K562 (cell line): ENCODE measurements around the gene LCP2. TPM values are rescaled to one million over a fixed set of nuclear protein-coding genes. Genes with fewer than 3 reads are reported as not detected.
A peak's percentile ranks its signal among the peaks of the same experiment; 100 is the strongest.

Source experiments
- ATAC-seq: fragments of 200-7000 bp; cut with Tn5 transposase; 3 replicates; pipeline ENCODE4 v1.9.1; 2020; ENCODE audit warnings: moderate library complexity
- BruUV-seq: library from RNA; stranded (reverse); fragments of 400-500 nt; replicated peaks from 2 replicates; lab custom pipeline; 2021; lab: Mats Ljungman, UMichigan
- CTCF ChIA-PET: fragments of 300-600 bp; formaldehyde crosslinking; extraction: SDS; loops from one replicate; lab custom pipeline; 2021; ENCODE audit warnings: low intra/inter-chr PET ratio; lab: Yijun Ruan, JAX
- POLR2A ChIA-PET: fragments of 300-600, 350-650 bp; sonication (Branson Sonifier 250); formaldehyde crosslinking; extraction: SDS; loops from one replicate; lab custom pipeline; 2021; ENCODE audit warnings: antibody characterized with exemption, inconsistent platforms; lab: Yijun Ruan, JAX
- DNase-seq, 4 experiments: peaks; one replicate each; pipeline versions ENCODE4 v3.0.0 to v3.0.0-alpha.2; 2011 to 2018; ENCODE audit warnings: low spot score in 3 of 4, mixed read lengths in 3 of 4; ENCODE audit errors: extremely low read depth in 1 of 4
- FAIRE-seq: peaks from 2 replicates; lab custom pipeline; 2011; peaks lifted over from hg19 to GRCh38; lab: Jason Lieb, UNC
- H2AFZ ChIP-seq: 2 replicates; pipeline ENCODE4 v1.6.0; 2011; ENCODE audit warnings: low read depth, low read length, control low read depth, inconsistent platforms
- H3K27ac ChIP-seq: fragments of 200-600 bp; 3 replicates; pipeline ENCODE4 v1.8.0; 2011; ENCODE audit warnings: low read depth, mild to moderate bottlenecking, control low read depth, inconsistent platforms, low read length, moderate library complexity, mixed read lengths; ENCODE audit errors: extremely low read depth
- H3K27me3 ChIP-seq, 2 experiments: fragments of 300-600 bp in 1 of 2; 2 replicates in 1 of 2; 3 replicates in 1 of 2; pipeline versions ENCODE4 v1.6.0 to v1.8.0; 2011; ENCODE audit warnings: inconsistent platforms in 2 of 2, low read length in 2 of 2, mild to moderate bottlenecking in 1 of 2, mixed read lengths in 1 of 2, moderate library complexity in 1 of 2; ENCODE audit not compliant: control insufficient read depth in 2 of 2, insufficient read depth in 2 of 2
- H3K36me3 ChIP-seq: fragments of 300-600 bp; 3 replicates; pipeline ENCODE4 v1.8.0; 2011; ENCODE audit warnings: mild to moderate bottlenecking, low read length, inconsistent platforms; ENCODE audit not compliant: control insufficient read depth, insufficient read depth
- H3K4me1 ChIP-seq, 2 experiments: fragments of 200-600 bp in 1 of 2; replicated peaks in 1 of 2; 2 replicates in 1 of 2; 3 replicates in 1 of 2; pipeline versions ENCODE4 v1.5.1 to v1.8.0; 2011; ENCODE audit warnings: inconsistent platforms in 2 of 2, low read length in 2 of 2, mild to moderate bottlenecking in 1 of 2, mixed read lengths in 1 of 2, moderate library complexity in 1 of 2; ENCODE audit not compliant: control insufficient read depth in 2 of 2, insufficient read depth in 2 of 2
- H3K4me2 ChIP-seq: 2 replicates; pipeline ENCODE4 v1.6.1; 2011; ENCODE audit warnings: low read length, control low read depth, inconsistent platforms, mixed read lengths; ENCODE audit not compliant: insufficient read depth
- H3K4me3 ChIP-seq: fragments of 200-600 bp; sonication (generic), shearing (Covaris generic); 2 replicates; pipeline ENCODE4 v1.5.1; 2016; ENCODE audit warnings: control low read depth, inconsistent platforms
- H3K79me2 ChIP-seq: fragments of 200-600 bp; 3 replicates; pipeline ENCODE4 v1.8.0; 2011; ENCODE audit warnings: low read length, inconsistent platforms; ENCODE audit not compliant: control insufficient read depth, insufficient read depth
- H3K9ac ChIP-seq, 2 experiments: 2 replicates each; pipeline versions ENCODE4 v1.6.0 to v1.6.1; 2011; ENCODE audit warnings: low read depth in 2 of 2, low read length in 2 of 2, control low read depth in 1 of 2, inconsistent platforms in 1 of 2, mild to moderate bottlenecking in 1 of 2, mixed read lengths in 1 of 2; ENCODE audit not compliant: insufficient read depth in 1 of 2
- H3K9me1 ChIP-seq: one replicate; pipeline ENCODE4 v1.6.0; 2011; ENCODE audit warnings: inconsistent platforms, mild to moderate bottlenecking, low read length, moderate library complexity; ENCODE audit not compliant: control insufficient read depth, insufficient read depth
- H3K9me3 ChIP-seq: replicated peaks from 2 replicates; pipeline ENCODE4 v1.5.1; 2011; ENCODE audit warnings: low read depth, low read length, inconsistent platforms; ENCODE audit not compliant: control insufficient read depth, insufficient read depth
- H4K20me1 ChIP-seq: replicated peaks from 2 replicates; pipeline ENCODE4 v1.6.1; 2011; ENCODE audit warnings: low read length, inconsistent platforms, mixed read lengths; ENCODE audit not compliant: control insufficient read depth, insufficient read depth
- CTBP1 ChIP-seq: fragments of 450-650 bp; IDR thresholded peaks from 2 replicates; pipeline ENCODE4 v1.6.1; 2016; ENCODE audit warnings: borderline replicate concordance
- ELF2 ChIP-seq: fragments of 250-450 bp; sonication (Bioruptor Pico); IDR thresholded peaks from 2 replicates; pipeline ENCODE4 v1.5.0; 2021; ENCODE audit warnings: mild to moderate bottlenecking
- MYNN ChIP-seq, 2 experiments: sonication (generic); formaldehyde crosslinking in 1 of 2; IDR thresholded peaks; 2 replicates each; pipeline versions ENCODE4 v1.5.0 to v1.6.1; 2016 to 2020; ENCODE audit warnings: antibody characterized with exemption in 1 of 2, missing genetic modification reagents in 1 of 2
- WGBS: fragments of 100-300 bp; shearing (Covaris generic); methylation state at CpG from one replicate; pipeline ENCODE4 v1.1.6; 2016; ENCODE audit warnings: low coverage, mixed read lengths; ENCODE audit not compliant: insufficient coverage; ENCODE audit errors: missing lambda C conversion rate; 5-methylcytosine and 5-hydroxymethylcytosine counted together
- in situ Hi-C: fragments of 300-500 bp; cut with MboI; formaldehyde crosslinking; loops from 4 replicates; pipeline ENCODE4 v1.15.0; 2018; ENCODE audit warnings: inconsistent platforms, mixed read lengths
- intact Hi-C: fragments of 100-400 bp; cut with micrococcal nuclease; formaldehyde crosslinking; loops from 2 replicates; pipeline ENCODE4 v1.14.2; 2022
- polyA plus RNA-seq, 8 experiments: library from polyadenylated mRNA; depleted of rRNA in 4 of 8; stranded (reverse) in 5 of 8; unstranded in 3 of 8; fragments of >200 nt; fragmentation: Nextera tagmentation in 2 of 8; fragmentation: Illumina TruSeq in 1 of 8; extraction: Ambion mirVana in 2 of 8; extraction: Trizol in 1 of 8; gene quantifications; 2 replicates each; pipeline versions ENCODE4 v1.2.1 to v1.2.3, GENCODE V29; 2011 to 2014; ENCODE audit warnings: inconsistent platforms in 1 of 8, missing spikeins in 1 of 8
- total RNA-seq, 7 experiments: library from RNA; depleted of rRNA in 6 of 7; stranded (reverse); fragments of >200 nt in 6 of 7; fragmentation: Illumina TruSeq in 2 of 7; extraction: Trizol in 2 of 7; gene quantifications; 2 replicates each; pipeline versions ENCODE4 v1.2.1 to v1.2.3, GENCODE V29; 2011 to 2021; ENCODE audit warnings: low replicate concordance in 1 of 7
- TF ChIP-seq, protein P1 (sequence below): fragments of 450-650 bp; formaldehyde crosslinking; conservative IDR thresholded peaks from 2 replicates; pipeline ENCODE4 v1.4.0; 2022; ENCODE audit warnings: mild to moderate bottlenecking, missing genetic modification characterization
- TF ChIP-seq, protein P2 (sequence below): fragments of 450-650 bp; IDR thresholded peaks from 2 replicates; pipeline ENCODE4 v1.6.1; 2016; ENCODE audit warnings: low read depth

LCP2 gene
- total and polyA plus RNA-seq, 9 of the 15 experiments (the other 6 are each of a cell fraction or from before 2014, with no cell fraction given): 4.0 to 31.3 (median 14.6) TPM

DNA sequence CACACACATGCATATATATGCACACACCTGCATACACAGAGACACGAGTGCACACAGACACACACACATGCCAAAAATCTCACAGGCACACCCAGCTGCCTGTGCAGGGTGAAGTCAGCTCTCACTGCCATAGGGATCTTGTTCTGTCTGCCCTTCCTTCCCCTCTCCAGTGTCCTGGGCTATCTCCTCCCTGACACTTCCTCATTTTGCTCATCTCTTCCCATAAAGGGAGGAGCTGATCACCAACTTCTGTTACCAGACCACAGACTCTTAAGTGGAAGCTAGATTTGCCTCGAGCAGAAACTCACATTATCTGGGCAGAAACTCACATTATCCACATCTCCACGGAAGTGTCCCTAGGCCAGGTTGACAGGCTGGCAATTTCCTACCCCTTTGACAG is 28.7 kb downstream of the LCP2 start (continued):
- TF ChIP-seq, protein P1, sequence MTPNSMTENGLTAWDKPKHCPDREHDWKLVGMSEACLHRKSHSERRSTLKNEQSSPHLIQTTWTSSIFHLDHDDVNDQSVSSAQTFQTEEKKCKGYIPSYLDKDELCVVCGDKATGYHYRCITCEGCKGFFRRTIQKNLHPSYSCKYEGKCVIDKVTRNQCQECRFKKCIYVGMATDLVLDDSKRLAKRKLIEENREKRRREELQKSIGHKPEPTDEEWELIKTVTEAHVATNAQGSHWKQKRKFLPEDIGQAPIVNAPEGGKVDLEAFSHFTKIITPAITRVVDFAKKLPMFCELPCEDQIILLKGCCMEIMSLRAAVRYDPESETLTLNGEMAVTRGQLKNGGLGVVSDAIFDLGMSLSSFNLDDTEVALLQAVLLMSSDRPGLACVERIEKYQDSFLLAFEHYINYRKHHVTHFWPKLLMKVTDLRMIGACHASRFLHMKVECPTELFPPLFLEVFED: 0 out of 2 replicates have a peak, but pooled peaks have one; percentile 52
- TF ChIP-seq ELF2 (CRISPR knock-in tag) (0 out of 2 replicates have a peak, but pooled peaks have one; percentile 57), CTBP1 (peak; percentile 46; the same call in 1 of the 2 replicates)

DNA sequence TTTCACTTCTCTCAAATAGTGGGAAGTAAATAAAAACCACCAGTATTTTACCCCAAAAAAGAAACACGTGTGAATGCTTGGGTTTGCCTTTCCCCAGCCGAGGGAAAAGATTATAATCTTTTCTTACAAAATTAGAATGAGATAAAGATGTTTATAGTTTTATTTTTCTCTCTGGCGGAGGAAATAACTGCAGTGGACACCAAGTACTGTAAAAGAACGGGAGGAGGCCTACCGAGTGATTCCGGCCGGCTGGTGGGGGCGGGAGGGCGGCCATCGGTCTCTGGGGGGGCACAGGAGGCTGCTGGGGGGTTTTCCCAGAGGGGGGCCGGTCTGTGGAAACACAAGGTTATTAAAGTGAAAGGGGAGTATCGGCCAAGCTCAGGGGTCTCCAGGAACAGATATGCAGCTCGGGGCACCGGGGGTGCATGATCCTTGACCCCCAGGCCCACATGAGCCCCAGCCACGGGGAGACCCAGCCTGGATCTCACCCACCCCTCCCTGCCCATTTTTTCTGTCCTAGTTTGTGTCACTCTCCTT is 29.4 kb downstream of the LCP2 start:
- in situ Hi-C loops: loop anchor here (5.0 kb wide), 1 partner anchor 74 kb away; no protein-coding TSS in a partner anchor
- Histone ChIP-seq H3K27ac (no peak overlapping the region), H3K9me1 (no peaks in the 10 kb centered on the region), H3K79me2 (no peaks in the 10 kb centered on the region), H3K9ac (no peak overlapping the region), H4K20me1 (no peaks in the 10 kb centered on the region), H3K9me3 (no peaks in the 10 kb centered on the region), H3K27me3 (peaks cover 0 to 4% of the 10 kb centered on the region in 2 experiments; a peak in 1 of 5 replicates), H3K36me3 (peaks cover under 1% of the 10 kb centered on the region; the same call in 1 of the 3 replicates), H3K4me1 (peaks cover 7 to 22% of the 10 kb centered on the region in 2 experiments; a peak in 4 of 5 replicates), H3K4me2 (no peak overlapping the region), H3K4me3 (no peak overlapping the region), H2AFZ (peak overlapping the region; percentile 30; the same call in 1 of the 2 replicates)
- POLR2A ChIA-PET: no interaction called here
- DNase-seq: no peak
- no TSS peak for BruUV-seq
- intact Hi-C loops: loop anchor here (1.0 to 2.0 kb wide), 2 partner anchors 41 to 71 kb away; no protein-coding TSS in a partner anchor
- no peak for FAIRE-seq
- 26% methylated on average over 9 of the region's 15 CpGs for WGBS
- no peak for ATAC-seq
- CTCF ChIA-PET: interaction anchor here (0.8 to 2.1 kb wide), 2 partner anchors 17 to 70 kb away, joined by 3 to 13 read pairs; no protein-coding TSS in a partner anchor
- TF ChIP-seq, protein P2, sequence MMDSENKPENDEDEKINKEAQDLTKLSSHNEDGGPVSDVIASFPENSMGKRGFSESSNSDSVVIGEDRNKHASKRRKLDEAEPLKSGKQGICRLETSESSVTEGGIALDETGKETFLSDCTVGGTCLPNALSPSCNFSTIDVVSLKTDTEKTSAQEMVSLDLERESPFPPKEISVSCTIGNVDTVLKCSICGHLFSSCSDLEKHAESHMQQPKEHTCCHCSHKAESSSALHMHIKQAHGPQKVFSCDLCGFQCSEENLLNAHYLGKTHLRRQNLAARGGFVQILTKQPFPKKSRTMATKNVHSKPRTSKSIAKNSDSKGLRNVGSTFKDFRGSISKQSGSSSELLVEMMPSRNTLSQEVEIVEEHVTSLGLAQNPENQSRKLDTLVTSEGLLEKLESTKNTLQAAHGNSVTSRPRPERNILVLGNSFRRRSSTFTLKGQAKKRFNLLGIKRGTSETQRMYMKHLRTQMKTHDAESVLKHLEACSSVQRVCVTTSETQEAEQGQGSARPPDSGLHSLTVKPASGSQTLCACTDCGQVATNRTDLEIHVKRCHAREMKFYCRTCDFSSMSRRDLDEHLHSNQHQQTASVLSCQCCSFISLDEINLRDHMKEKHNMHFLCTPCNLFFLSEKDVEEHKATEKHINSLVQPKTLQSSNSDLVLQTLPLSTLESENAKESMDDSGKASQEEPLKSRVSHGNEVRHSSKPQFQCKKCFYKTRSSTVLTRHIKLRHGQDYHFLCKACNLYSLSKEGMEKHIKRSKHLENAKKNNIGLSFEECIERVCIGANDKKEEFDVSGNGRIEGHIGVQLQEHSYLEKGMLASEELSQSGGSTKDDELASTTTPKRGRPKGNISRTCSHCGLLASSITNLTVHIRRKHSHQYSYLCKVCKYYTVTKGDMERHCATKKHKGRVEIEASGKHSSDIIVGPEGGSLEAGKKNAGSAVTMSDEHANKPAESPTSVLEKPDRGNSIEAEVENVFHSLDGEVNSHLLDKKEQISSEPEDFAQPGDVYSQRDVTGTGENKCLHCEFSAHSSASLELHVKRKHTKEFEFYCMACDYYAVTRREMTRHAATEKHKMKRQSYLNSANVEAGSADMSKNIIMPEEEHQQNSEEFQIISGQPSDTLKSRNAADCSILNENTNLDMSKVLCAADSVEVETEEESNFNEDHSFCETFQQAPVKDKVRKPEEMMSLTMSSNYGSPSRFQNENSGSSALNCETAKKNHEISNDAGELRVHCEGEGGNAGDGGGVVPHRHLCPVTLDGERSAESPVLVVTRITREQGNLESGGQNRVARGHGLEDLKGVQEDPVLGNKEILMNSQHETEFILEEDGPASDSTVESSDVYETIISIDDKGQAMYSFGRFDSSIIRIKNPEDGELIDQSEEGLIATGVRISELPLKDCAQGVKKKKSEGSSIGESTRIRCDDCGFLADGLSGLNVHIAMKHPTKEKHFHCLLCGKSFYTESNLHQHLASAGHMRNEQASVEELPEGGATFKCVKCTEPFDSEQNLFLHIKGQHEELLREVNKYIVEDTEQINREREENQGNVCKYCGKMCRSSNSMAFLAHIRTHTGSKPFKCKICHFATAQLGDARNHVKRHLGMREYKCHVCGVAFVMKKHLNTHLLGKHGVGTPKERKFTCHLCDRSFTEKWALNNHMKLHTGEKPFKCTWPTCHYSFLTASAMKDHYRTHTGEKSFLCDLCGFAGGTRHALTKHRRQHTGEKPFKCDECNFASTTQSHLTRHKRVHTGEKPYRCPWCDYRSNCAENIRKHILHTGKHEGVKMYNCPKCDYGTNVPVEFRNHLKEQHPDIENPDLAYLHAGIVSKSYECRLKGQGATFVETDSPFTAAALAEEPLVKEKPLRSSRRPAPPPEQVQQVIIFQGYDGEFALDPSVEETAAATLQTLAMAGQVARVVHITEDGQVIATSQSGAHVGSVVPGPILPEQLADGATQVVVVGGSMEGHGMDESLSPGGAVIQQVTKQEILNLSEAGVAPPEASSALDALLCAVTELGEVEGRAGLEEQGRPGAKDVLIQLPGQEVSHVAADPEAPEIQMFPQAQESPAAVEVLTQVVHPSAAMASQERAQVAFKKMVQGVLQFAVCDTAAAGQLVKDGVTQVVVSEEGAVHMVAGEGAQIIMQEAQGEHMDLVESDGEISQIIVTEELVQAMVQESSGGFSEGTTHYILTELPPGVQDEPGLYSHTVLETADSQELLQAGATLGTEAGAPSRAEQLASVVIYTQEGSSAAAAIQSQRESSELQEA: no peak
- TF ChIP-seq MYNN (IDR thresholded peaks at IDR 0.05) (no peak), MYNN (CRISPR knock-in tag; IDR thresholded peaks at IDR 0.05) (no peak)
